Measurements from ENCODE around the gene ERICH6B. TPM values are rescaled to one million over a fixed set of nuclear protein-coding genes. Genes with fewer than 3 reads are reported as not detected.

The ERICH6B gene
- total and polyA plus RNA-seq, 2 of the 8 experiments (the other 6 are each of a cell fraction or from before 2014, with no cell fraction given) = not detected

DNA sequence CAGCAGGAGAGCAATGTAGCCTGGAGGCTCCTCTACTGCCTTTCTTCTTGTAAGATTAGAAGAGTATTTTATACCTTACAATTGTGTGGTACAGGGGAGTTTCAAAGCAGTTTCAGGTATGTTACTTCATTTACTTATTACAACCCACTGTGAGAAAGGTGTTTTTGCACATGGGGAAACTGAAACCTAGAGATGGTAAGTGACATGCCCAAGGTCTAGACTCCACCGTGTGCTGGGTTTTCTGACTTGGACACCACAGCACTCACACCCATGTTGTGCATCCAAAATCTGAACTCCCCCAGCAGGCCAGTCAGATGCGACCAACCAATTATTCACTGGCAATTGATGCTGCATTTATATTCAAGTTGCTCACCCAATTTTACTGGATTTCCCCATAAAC, 22.8 kb downstream of the ERICH6B start (continued):
- TF ChIP-seq BACH1 (IDR thresholded peaks at IDR 0.05; ENCODE audit: low read length) = no peak
- no peak for TF ChIP-seq HDAC2 (IDR thresholded peaks at IDR 0.05; ENCODE audit: borderline replicate concordance in 1 of 2, low read depth in 2 of 2, low read length in 2 of 2)
